GM23338 (cell line): ENCODE results near the gene DNAJB6. TPM values are rescaled to one million over a fixed set of nuclear protein-coding genes. Genes with fewer than 3 reads are reported as not detected.

Source experiments
- ATAC-seq: fragments of 200-7000 bp; cut with Tn5 transposase; 3 replicates; pipeline ENCODE4 v1.9.1; 2020
- DNase-seq: peaks from one replicate; pipeline ENCODE4 v3.0.0-alpha.2; 2015; ENCODE audit warnings: low spot score
- H2AFZ ChIP-seq: fragments of 200-600 bp; sonication (generic); 2 replicates; pipeline ENCODE4 v1.8.0; 2016; ENCODE audit warnings: antibody characterized with exemption, mild to moderate bottlenecking, moderate library complexity
- H3F3A ChIP-seq: fragments of 200-600 bp; sonication (generic); replicated peaks from 2 replicates; pipeline ENCODE4 v1.8.0; 2017; ENCODE audit warnings: antibody characterized with exemption, mixed run types, low read depth
- H3K27ac ChIP-seq: fragments of 200-600 bp; sonication (generic); 2 replicates; pipeline ENCODE4 v1.6.1; 2016; ENCODE audit warnings: low read depth
- H3K27me3 ChIP-seq: fragments of 200-600 bp; sonication (generic); 2 replicates; pipeline ENCODE4 v1.8.0; 2016; ENCODE audit warnings: mild to moderate bottlenecking, mixed run types, moderate library complexity; ENCODE audit not compliant: insufficient read depth
- H3K36me3 ChIP-seq: fragments of 200-600 bp; sonication (generic); 2 replicates; pipeline ENCODE4 v1.8.0; 2016; ENCODE audit warnings: mild to moderate bottlenecking; ENCODE audit not compliant: insufficient read depth
- H3K4me1 ChIP-seq: fragments of 200-600 bp; sonication (generic); 2 replicates; pipeline ENCODE4 v1.8.0; 2016; ENCODE audit warnings: mild to moderate bottlenecking, moderate library complexity; ENCODE audit not compliant: insufficient read depth
- H3K4me2 ChIP-seq: fragments of 200-600 bp; sonication (generic); 2 replicates; pipeline ENCODE4 v1.7.1; 2017; ENCODE audit warnings: mixed run types
- H3K4me3 ChIP-seq: fragments of 200-600 bp; sonication (generic); 2 replicates; pipeline ENCODE4 v1.6.1; 2016; ENCODE audit warnings: mixed run types
- H3K79me2 ChIP-seq: fragments of 200-600 bp; sonication (generic); replicated peaks from 2 replicates; pipeline ENCODE4 v1.8.0; 2017; ENCODE audit warnings: mild to moderate bottlenecking; ENCODE audit not compliant: insufficient read depth
- H3K9me2 ChIP-seq: fragments of 200-600 bp; sonication (generic); 2 replicates; pipeline ENCODE4 v1.8.0; 2017; ENCODE audit not compliant: insufficient read depth
- H4K20me1 ChIP-seq: fragments of 200-600 bp; sonication (generic); replicated peaks from 2 replicates; pipeline ENCODE4 v1.8.0; 2017; ENCODE audit warnings: mild to moderate bottlenecking; ENCODE audit not compliant: insufficient read depth
- H3K27ac Mint-ChIP-seq: 2 replicates; pipeline ENCODE4 v1.8.0; 2020; ENCODE audit warnings: inconsistent platforms, mild to moderate bottlenecking, moderate library complexity, mixed read lengths
- H3K27me3 Mint-ChIP-seq: 3 replicates; pipeline ENCODE4 v1.8.0; 2022; ENCODE audit warnings: low read depth, mild to moderate bottlenecking, moderate library complexity, mixed read lengths, inconsistent platforms; ENCODE audit not compliant: insufficient read depth, poor library complexity
- H3K36me3 Mint-ChIP-seq: 3 replicates; pipeline ENCODE4 v1.8.0; 2021; ENCODE audit warnings: low read depth, mild to moderate bottlenecking, inconsistent platforms, moderate library complexity, mixed read lengths
- H3K4me1 Mint-ChIP-seq: 3 replicates; pipeline ENCODE4 v1.8.0; 2020; ENCODE audit warnings: mild to moderate bottlenecking, inconsistent platforms, mixed read lengths
- H3K4me3 Mint-ChIP-seq: 3 replicates; pipeline ENCODE4 v1.8.0; 2021; ENCODE audit warnings: moderate library complexity, mild to moderate bottlenecking, inconsistent platforms, mixed read lengths
- H3K9me3 Mint-ChIP-seq: 3 replicates; pipeline ENCODE4 v1.8.0; 2020; ENCODE audit warnings: moderate library complexity, mild to moderate bottlenecking, inconsistent platforms, mixed read lengths
- CREB1 ChIP-seq: fragments of 250-450 bp; sonication (Bioruptor Pico); IDR thresholded peaks from 2 replicates; pipeline ENCODE4 v1.5.0; 2020; ENCODE audit warnings: low read depth, mild to moderate bottlenecking, moderate library complexity
- CTCF ChIP-seq, 2 experiments: fragments of 200-600 bp in 1 of 2; sonication (generic) in 1 of 2; conservative IDR thresholded peaks; 2 replicates each; pipeline versions ENCODE4 v1.5.1 to v1.6.1; 2016 to 2017; ENCODE audit warnings: antibody characterized with exemption in 2 of 2, low read depth in 2 of 2, mild to moderate bottlenecking in 2 of 2, moderate library complexity in 1 of 2
- ETS1 ChIP-seq: IDR thresholded peaks from 2 replicates; pipeline ENCODE4 v1.6.1; 2016; ENCODE audit warnings: antibody characterized with exemption
- EZH2 ChIP-seq: fragments of 200-600 bp; sonication (generic); IDR thresholded peaks from one replicate; pipeline ENCODE4 v1.8.0; 2017; ENCODE audit warnings: antibody characterized with exemption, mild to moderate bottlenecking, low read depth; ENCODE audit not compliant: unreplicated experiment
- EZH2phosphoT487 ChIP-seq: fragments of 200-600 bp; sonication (generic); IDR thresholded peaks from one replicate; pipeline ENCODE4 v1.8.1; 2018; ENCODE audit warnings: antibody characterized with exemption; ENCODE audit not compliant: unreplicated experiment
- POLR2AphosphoS5 ChIP-seq: IDR thresholded peaks from 2 replicates; pipeline ENCODE4 v1.6.1; 2016; ENCODE audit warnings: antibody characterized with exemption, low read depth
- REST ChIP-seq: IDR thresholded peaks from one replicate; pipeline ENCODE4 v1.6.1; 2018; ENCODE audit warnings: antibody characterized with exemption; ENCODE audit not compliant: unreplicated experiment
- STAT1 ChIP-seq: IDR thresholded peaks from one replicate; pipeline ENCODE4 v1.6.1; 2016; ENCODE audit warnings: antibody characterized with exemption; ENCODE audit not compliant: unreplicated experiment
- ZNF114 ChIP-seq: fragments of 250-450 bp; sonication (Bioruptor Pico); IDR thresholded peaks from 2 replicates; pipeline ENCODE4 v1.5.0; 2020; ENCODE audit warnings: mild to moderate bottlenecking, moderate library complexity
- ZNF331 ChIP-seq: fragments of 250-450 bp; sonication (Bioruptor Pico); IDR thresholded peaks from 2 replicates; pipeline ENCODE4 v1.5.0; 2020; ENCODE audit warnings: low read depth, mild to moderate bottlenecking, moderate library complexity
- ZNF462 ChIP-seq: fragments of 250-450 bp; sonication (Bioruptor Pico); IDR thresholded peaks from 2 replicates; pipeline ENCODE4 v1.5.0; 2020; ENCODE audit warnings: mild to moderate bottlenecking, moderate library complexity
- polyA plus RNA-seq: library from polyadenylated mRNA; unstranded; fragments of >200 nt; fragmentation: Nextera tagmentation; extraction: Ambion mirVana; gene quantifications from 2 replicates; pipeline ENCODE4 v1.2.1, GENCODE V29; 2016
- total RNA-seq: library from RNA; depleted of rRNA; stranded (reverse); fragments of >200 nt; shearing (Covaris generic); gene quantifications from 2 replicates; pipeline ENCODE4 v1.2.3, GENCODE V29; 2014

DNAJB6 gene
- total and polyA plus RNA-seq, 2 experiments from 2014 or later: 308 to 322 TPM

GRCh38 chr7:157419035-157419293 is 82.2 kb downstream of the DNAJB6 start (continued):
- no peak for TF ChIP-seq ZNF462 (CRISPR knock-in tag)
- TF ChIP-seq ZNF331 (CRISPR knock-in tag): no peak
- TF ChIP-seq EZH2phosphoT487: no peak
- TF ChIP-seq REST: no peak
- TF ChIP-seq STAT1: no peak
- TF ChIP-seq CREB1: no peak
- TF ChIP-seq POLR2AphosphoS5: no peak

GRCh38 chr7:157422279-157422678 is 85.5 kb downstream of the DNAJB6 start:
- no peak for ATAC-seq
- no peaks in the 10 kb centered on the region for H3K9me3 Mint-ChIP-seq
- no peak for DNase-seq
- Histone ChIP-seq H4K20me1 (peaks cover 2% of the 10 kb centered on the region; the same call in 1 of the 2 replicates), H3K27ac (peak overlapping the region; percentile 19; the same call in 1 of the 2 replicates), H3K4me3 (no peak overlapping the region), H3K27me3 (no peaks in the 10 kb centered on the region), H3K4me1 (no peaks in the 10 kb centered on the region), H3K36me3 (peaks cover 6% of the 10 kb centered on the region; the same call in 1 of the 2 replicates), H2AFZ (no peak overlapping the region), H3K4me2 (no peak overlapping the region), H3K79me2 (peaks cover 2% of the 10 kb centered on the region; the same call in 1 of the 2 replicates), H3F3A (peaks cover 14% of the 10 kb centered on the region; the same call in 1 of the 2 replicates), H3K9me2 (no peaks in the 10 kb centered on the region)
- no peak overlapping the region for H3K4me3 Mint-ChIP-seq
- H3K36me3 Mint-ChIP-seq: peaks cover 6% of the 10 kb centered on the region
- no peak overlapping the region for H3K27ac Mint-ChIP-seq
- peaks cover 8% of the 10 kb centered on the region for H3K27me3 Mint-ChIP-seq
- no peaks in the 10 kb centered on the region for H3K4me1 Mint-ChIP-seq
- TF ChIP-seq ZNF114 (no peak), EZH2 (no peak), STAT1 (no peak), POLR2AphosphoS5 (no peak), ETS1 (no peak), CTCF (conservative IDR thresholded peaks at IDR 0.05; ENCODE audit: low read depth in 2 of 2) (no peak)
